Liver (tissue), 9 donors: ENCODE data around the gene LRRN3. TPM values are rescaled to one million over a fixed set of nuclear protein-coding genes. Genes with fewer than 3 reads are reported as not detected.

ENCODE experiments used
- DNase-seq: peaks from one replicate; pipeline ENCODE4 v3.0.0-alpha.2; 2017; ENCODE audit warnings: low spot score
- H3K27ac ChIP-seq, 2 donors: one replicate each; pipeline ENCODE4 v1.7.0; 2013; ENCODE audit warnings: inconsistent platforms in 2 of 2, low read length in 2 of 2, control low read depth in 1 of 2, low read depth in 1 of 2, mild to moderate bottlenecking in 1 of 2
- H3K27me3 ChIP-seq, 4 donors: one replicate each; pipeline versions ENCODE4 v1.6.1 to v1.7.0; 2013; ENCODE audit warnings: low read length in 3 of 4, inconsistent platforms in 1 of 4, mild to moderate bottlenecking in 1 of 4, moderate library complexity in 1 of 4; ENCODE audit not compliant: control insufficient read depth in 4 of 4, insufficient read depth in 4 of 4
- H3K36me3 ChIP-seq, 4 donors: one replicate each; pipeline versions ENCODE4 v1.6.1 to v1.7.0; 2013; ENCODE audit warnings: low read length in 3 of 4, mild to moderate bottlenecking in 3 of 4, low read depth in 1 of 4, moderate library complexity in 1 of 4; ENCODE audit not compliant: control insufficient read depth in 4 of 4, insufficient read depth in 3 of 4
- H3K4me1 ChIP-seq, 4 donors: one replicate each; pipeline versions ENCODE4 v1.6.1 to v1.7.0; 2013; ENCODE audit warnings: low read length in 3 of 4, mild to moderate bottlenecking in 3 of 4, moderate library complexity in 1 of 4; ENCODE audit not compliant: control insufficient read depth in 4 of 4, insufficient read depth in 4 of 4
- H3K4me3 ChIP-seq, 3 donors: one replicate each; pipeline versions ENCODE4 v1.6.1 to v1.7.0; 2013; ENCODE audit warnings: low read length in 3 of 3, control low read depth in 1 of 3, low read depth in 1 of 3, mild to moderate bottlenecking in 1 of 3
- H3K9ac ChIP-seq, 2 donors: one replicate each; pipeline ENCODE4 v1.7.0; 2013; ENCODE audit warnings: low read length in 2 of 2, mild to moderate bottlenecking in 2 of 2, moderate library complexity in 2 of 2, control low read depth in 1 of 2, low read depth in 1 of 2
- H3K9me3 ChIP-seq, 4 donors: one replicate each; pipeline versions ENCODE4 v1.6.1 to v1.7.0; 2013; ENCODE audit warnings: low read length in 3 of 4; ENCODE audit not compliant: control insufficient read depth in 4 of 4
- CTCF ChIP-seq: fragments of 150-350 bp; IDR thresholded peaks from 2 replicates; pipeline ENCODE4 v1.5.1; 2017; ENCODE audit warnings: improper control_type of control experiment, low read depth, low read length; ENCODE audit not compliant: missing input control
- EGR1 ChIP-seq, 2 donors: IDR thresholded peaks; 2 replicates each; pipeline ENCODE4 v1.6.1; 2016 to 2018; ENCODE audit warnings: antibody characterized with exemption in 2 of 2, low read depth in 2 of 2
- FOXA1 ChIP-seq: IDR thresholded peaks from 2 replicates; pipeline ENCODE4 v1.6.1; 2016; ENCODE audit warnings: antibody characterized with exemption
- FOXA2 ChIP-seq: IDR thresholded peaks from 2 replicates; pipeline ENCODE4 v1.6.1; 2016; ENCODE audit warnings: antibody characterized with exemption
- GABPA ChIP-seq, 2 donors: IDR thresholded peaks in 1 of 2; conservative IDR thresholded peaks in 1 of 2; 2 replicates each; pipeline ENCODE4 v1.6.1; 2016; ENCODE audit warnings: antibody characterized with exemption in 2 of 2, mild to moderate bottlenecking in 1 of 2, moderate library complexity in 1 of 2
- HNF4A ChIP-seq, 2 donors: conservative IDR thresholded peaks; 2 replicates each; pipeline ENCODE4 v1.6.1; 2016; ENCODE audit warnings: antibody characterized with exemption in 2 of 2, mild to moderate bottlenecking in 2 of 2
- HNF4G ChIP-seq: IDR thresholded peaks from 2 replicates; pipeline ENCODE4 v1.6.1; 2016; ENCODE audit warnings: antibody characterized with exemption
- JUND ChIP-seq, 2 donors: IDR thresholded peaks; 2 replicates each; pipeline ENCODE4 v1.6.1; 2016; ENCODE audit warnings: antibody characterized with exemption in 2 of 2
- MAX ChIP-seq: IDR thresholded peaks from 2 replicates; pipeline ENCODE4 v1.6.1; 2016; ENCODE audit warnings: antibody characterized with exemption
- NR2F2 ChIP-seq: IDR thresholded peaks from 2 replicates; pipeline ENCODE4 v1.6.1; 2016; ENCODE audit warnings: antibody characterized with exemption
- RAD21 ChIP-seq, 2 donors: IDR thresholded peaks; 2 replicates each; pipeline ENCODE4 v1.6.1; 2016; ENCODE audit warnings: antibody characterized with exemption in 2 of 2, mild to moderate bottlenecking in 2 of 2
- REST ChIP-seq: IDR thresholded peaks from 2 replicates; pipeline ENCODE4 v1.6.1; 2016; ENCODE audit warnings: antibody characterized with exemption, mild to moderate bottlenecking
- RXRA ChIP-seq, 2 donors: IDR thresholded peaks; 2 replicates each; pipeline ENCODE4 v1.6.1; 2017 to 2018; ENCODE audit warnings: antibody characterized with exemption in 2 of 2, mild to moderate bottlenecking in 1 of 2
- SP1 ChIP-seq: IDR thresholded peaks from 2 replicates; pipeline ENCODE4 v1.6.1; 2018; ENCODE audit warnings: antibody characterized with exemption, mild to moderate bottlenecking
- TAF1 ChIP-seq: conservative IDR thresholded peaks from 2 replicates; pipeline ENCODE4 v1.6.1; 2016; ENCODE audit warnings: antibody characterized with exemption, mild to moderate bottlenecking
- YY1 ChIP-seq: IDR thresholded peaks from 2 replicates; pipeline ENCODE4 v1.6.1; 2016; ENCODE audit warnings: antibody characterized with exemption, mild to moderate bottlenecking
- ZBTB33 ChIP-seq: IDR thresholded peaks from 2 replicates; pipeline ENCODE4 v1.6.1; 2016; ENCODE audit warnings: antibody characterized with exemption
- WGBS: extraction: QIAGEN DNeasy Blood & Tissue Kit; methylation state at CpG from one replicate; pipeline ENCODE4 v1.1.7; 2013; 5-methylcytosine and 5-hydroxymethylcytosine counted together
- polyA plus RNA-seq, 2 donors: library from polyadenylated mRNA; stranded (reverse) in 1 of 2; unstranded in 1 of 2; fragments of 200-250 nt in 1 of 2; fragments of >200 nt in 1 of 2; fragmentation: Nextera tagmentation in 1 of 2; extraction: Ambion mirVana in 1 of 2; gene quantifications; one replicate each; pipeline versions ENCODE4 v1.2.1 to v1.2.3, GENCODE V29; 2013 to 2015
- total RNA-seq, 2 donors: library from RNA; depleted of rRNA; stranded (reverse); fragments of >200 nt; gene quantifications; one replicate each; pipeline ENCODE4 v1.2.3, GENCODE V29; 2014
- TF ChIP-seq, protein P1 (sequence below): IDR thresholded peaks from 2 replicates; pipeline ENCODE4 v1.6.1; 2016; ENCODE audit warnings: antibody characterized with exemption
- donor health status: healthy.
- donor health status: healthy.
- donor health status: healthy.
- donor health status: healthy.
- donor health status: healthy.

Gene LRRN3
- total and polyA plus RNA-seq, 4 donors, result 0.18 to 1.1 (median 0.32) TPM

- TF ChIP-seq REST, result no peak
- no peak for TF ChIP-seq FOXA1
- no peak for TF ChIP-seq RXRA (IDR thresholded peaks at IDR 0.05)
Measured at GRCh38 chr7:111108000-111108399, 17.1 kb downstream of the LRRN3 start (continued).

DNA sequence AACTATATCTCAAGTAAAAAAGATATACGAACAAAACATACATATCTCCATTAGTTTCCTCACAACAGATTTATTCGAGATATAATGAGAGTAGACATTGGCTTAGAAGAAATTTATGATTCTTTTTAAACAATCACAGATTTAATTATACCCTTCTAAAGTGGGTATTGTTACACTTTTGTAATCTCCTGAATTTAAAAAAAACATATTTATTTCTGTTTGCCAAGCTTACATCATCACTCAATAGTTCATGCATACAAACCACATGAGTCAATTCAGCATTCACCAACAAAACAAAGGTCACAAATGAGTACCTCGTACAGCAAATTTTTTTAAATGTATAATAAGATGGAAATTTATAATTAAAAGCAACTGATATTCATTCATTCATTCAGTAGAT, 17.6 kb downstream of the LRRN3 start:
- WGBS, result 67% methylated on average over 3 of the region's 3 CpGs
- no peak overlapping the region for H3K4me3 ChIP-seq
- H3K9me3 ChIP-seq, result no peaks in the 10 kb centered on the region
- H3K36me3 ChIP-seq, result no peaks in the 10 kb centered on the region
- peaks cover 0 to 16% (median 8%) of the 10 kb centered on the region in 4 donors for H3K4me1 ChIP-seq
- no peak for DNase-seq
- no peak overlapping the region for H3K27ac ChIP-seq
- no peaks in the 10 kb centered on the region for H3K27me3 ChIP-seq
- H3K9ac ChIP-seq, result no peak overlapping the region
- TF ChIP-seq JUND (IDR thresholded peaks at IDR 0.05) (peak in 1 of 2 donors; percentile 21), EGR1 (IDR thresholded peaks at IDR 0.05; ENCODE audit: low read depth in 2 of 2) (no peak), TAF1 (no peak), YY1 (no peak), GABPA (IDR thresholded peaks at IDR 0.05 in 1 of 2, conservative IDR thresholded peaks at IDR 0.05 in 1 of 2) (no peak), ZBTB33 (no peak), SP1 (no peak), NR2F2 (no peak), HNF4A (conservative IDR thresholded peaks at IDR 0.05) (peak; percentile 30 to 50), FOXA2 (no peak), FOXA1 (no peak)
- TF ChIP-seq, protein P1, sequence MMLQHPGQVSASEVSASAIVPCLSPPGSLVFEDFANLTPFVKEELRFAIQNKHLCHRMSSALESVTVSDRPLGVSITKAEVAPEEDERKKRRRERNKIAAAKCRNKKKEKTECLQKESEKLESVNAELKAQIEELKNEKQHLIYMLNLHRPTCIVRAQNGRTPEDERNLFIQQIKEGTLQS, result no peak

DNA sequence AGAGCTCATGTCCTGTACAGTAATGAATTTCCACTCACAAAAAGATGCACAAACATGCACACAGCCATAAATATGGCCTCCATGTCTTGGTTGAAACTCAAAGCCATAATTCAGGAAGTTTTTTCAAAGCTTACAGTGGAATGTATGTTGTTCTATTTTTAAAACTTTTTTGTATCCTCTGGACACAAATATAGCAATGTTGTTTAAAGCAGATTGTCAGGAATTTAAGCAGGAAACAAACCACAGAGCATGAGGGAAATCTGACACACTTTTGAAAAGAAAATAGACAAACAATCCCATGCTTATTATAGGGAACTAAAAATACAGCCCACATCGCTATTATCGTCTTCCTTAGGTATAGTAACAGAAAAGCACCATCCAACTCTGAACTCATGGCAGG, 21.5 kb downstream of the LRRN3 start:
- no peaks in the 10 kb centered on the region for H3K36me3 ChIP-seq
- no peak overlapping the region for H3K9ac ChIP-seq
- H3K27ac ChIP-seq, result no peak overlapping the region
- TF ChIP-seq MAX, result no peak
- no peak for TF ChIP-seq CTCF
- no peak for TF ChIP-seq YY1
- TF ChIP-seq HNF4G, result no peak
- TF ChIP-seq RAD21 (IDR thresholded peaks at IDR 0.05), result no peak
- TF ChIP-seq EGR1 (IDR thresholded peaks at IDR 0.05; ENCODE audit: low read depth in 2 of 2), result no peak
- no peak for TF ChIP-seq FOXA1
- no peak for TF ChIP-seq REST
- TF ChIP-seq RXRA (IDR thresholded peaks at IDR 0.05), result no peak
- TF ChIP-seq HNF4A (conservative IDR thresholded peaks at IDR 0.05), result no peak
- no peak for TF ChIP-seq NR2F2
- TF ChIP-seq, protein P1, result no peak
- no peak for TF ChIP-seq JUND (IDR thresholded peaks at IDR 0.05)
- DNase-seq, result no peak
- H3K27me3 ChIP-seq, result no peaks in the 10 kb centered on the region
- WGBS, result 86% methylated on average over 2 of the region's 2 CpGs
- no peaks in the 10 kb centered on the region for H3K9me3 ChIP-seq
- no peak overlapping the region for H3K4me3 ChIP-seq
- peaks cover 0 to 13% (median 8%) of the 10 kb centered on the region in 4 donors for H3K4me1 ChIP-seq
